ENCODE results near the gene DOK7.

DNA sequence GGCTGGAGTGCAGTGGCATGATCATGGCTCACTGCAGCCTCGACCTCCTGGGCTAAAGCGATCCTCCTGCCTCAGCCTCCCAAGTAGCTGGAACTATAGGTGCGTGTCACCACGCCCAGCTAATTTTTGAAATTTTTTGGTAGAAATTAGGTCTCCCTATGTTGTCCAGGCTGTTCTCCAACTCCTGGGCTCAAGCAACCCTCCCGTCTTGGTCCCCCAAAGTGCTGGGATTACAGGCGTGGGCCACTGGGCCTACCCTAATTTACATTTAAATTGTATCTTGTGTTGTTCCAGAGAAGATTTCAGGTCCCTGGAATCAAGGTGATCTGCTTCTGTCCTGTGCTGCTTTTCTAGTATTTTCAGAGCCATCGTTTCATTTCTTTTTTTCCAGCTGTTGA, 70.3 kb downstream of the DOK7 start:
- TF ChIP-seq, protein P1, sequence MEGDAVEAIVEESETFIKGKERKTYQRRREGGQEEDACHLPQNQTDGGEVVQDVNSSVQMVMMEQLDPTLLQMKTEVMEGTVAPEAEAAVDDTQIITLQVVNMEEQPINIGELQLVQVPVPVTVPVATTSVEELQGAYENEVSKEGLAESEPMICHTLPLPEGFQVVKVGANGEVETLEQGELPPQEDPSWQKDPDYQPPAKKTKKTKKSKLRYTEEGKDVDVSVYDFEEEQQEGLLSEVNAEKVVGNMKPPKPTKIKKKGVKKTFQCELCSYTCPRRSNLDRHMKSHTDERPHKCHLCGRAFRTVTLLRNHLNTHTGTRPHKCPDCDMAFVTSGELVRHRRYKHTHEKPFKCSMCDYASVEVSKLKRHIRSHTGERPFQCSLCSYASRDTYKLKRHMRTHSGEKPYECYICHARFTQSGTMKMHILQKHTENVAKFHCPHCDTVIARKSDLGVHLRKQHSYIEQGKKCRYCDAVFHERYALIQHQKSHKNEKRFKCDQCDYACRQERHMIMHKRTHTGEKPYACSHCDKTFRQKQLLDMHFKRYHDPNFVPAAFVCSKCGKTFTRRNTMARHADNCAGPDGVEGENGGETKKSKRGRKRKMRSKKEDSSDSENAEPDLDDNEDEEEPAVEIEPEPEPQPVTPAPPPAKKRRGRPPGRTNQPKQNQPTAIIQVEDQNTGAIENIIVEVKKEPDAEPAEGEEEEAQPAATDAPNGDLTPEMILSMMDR (IDR thresholded peaks at IDR 0.05), result no peak
- TF ChIP-seq EP300 (IDR thresholded peaks at IDR 0.05) (no peak), POLR2A (IDR thresholded peaks at IDR 0.05) (no peak)
